GM19240 (cell line): ENCODE data around the gene FBXL16.
A peak's percentile ranks its signal among the peaks of the same experiment; 100 is the strongest.

Source experiments
- DNase-seq: peaks from one replicate; pipeline ENCODE4 v3.0.0; 2011; ENCODE audit warnings: low spot score; ENCODE audit not compliant: insufficient read length

FBXL16 gene

GRCh38 chr16:678209-678857 lies 27.3 kb downstream of the FBXL16 start:
- no peak for DNase-seq

DNA sequence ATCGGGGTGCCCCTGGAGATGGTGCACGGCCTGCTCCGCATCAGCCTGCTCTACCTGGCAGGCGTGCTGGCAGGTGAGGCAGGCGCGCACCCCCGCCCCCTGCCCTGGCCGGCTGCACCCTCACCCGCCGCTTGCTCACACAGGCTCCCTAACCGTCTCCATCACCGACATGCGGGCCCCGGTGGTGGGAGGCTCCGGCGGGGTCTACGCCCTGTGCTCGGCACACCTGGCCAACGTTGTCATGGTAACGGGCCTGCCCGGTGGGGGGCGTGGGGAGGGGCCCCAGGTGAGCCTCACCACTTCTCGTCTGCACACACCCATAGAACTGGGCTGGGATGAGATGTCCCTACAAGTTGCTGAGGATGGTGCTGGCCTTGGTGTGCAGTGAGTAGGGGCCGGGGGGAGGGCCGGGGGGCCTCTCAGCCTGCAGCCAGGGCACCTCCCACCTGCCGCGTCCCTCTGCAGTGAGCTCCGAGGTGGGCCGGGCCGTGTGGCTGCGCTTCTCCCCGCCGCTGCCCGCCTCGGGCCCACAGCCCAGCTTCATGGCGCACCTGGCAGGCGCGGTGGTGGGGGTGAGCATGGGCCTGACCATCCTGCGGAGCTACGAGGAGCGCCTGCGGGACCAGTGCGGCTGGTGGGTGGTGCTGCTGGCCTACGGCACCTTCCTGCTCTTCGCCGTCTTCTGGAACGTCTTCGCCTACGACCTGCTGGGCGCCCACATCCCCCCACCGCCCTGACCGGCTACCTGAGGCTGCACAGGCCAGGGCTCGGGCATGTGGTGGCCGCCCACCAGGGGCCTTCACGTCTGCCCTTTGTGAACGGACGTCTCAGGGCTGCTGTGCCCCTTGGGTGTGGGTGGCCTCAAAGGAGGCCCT lies 28.0 kb downstream of the FBXL16 start:
- no peak for DNase-seq

- DNase-seq = no peak
These were observed 28.7 kb downstream of the FBXL16 start for GRCh38 chr16:676913-677312.

DNA sequence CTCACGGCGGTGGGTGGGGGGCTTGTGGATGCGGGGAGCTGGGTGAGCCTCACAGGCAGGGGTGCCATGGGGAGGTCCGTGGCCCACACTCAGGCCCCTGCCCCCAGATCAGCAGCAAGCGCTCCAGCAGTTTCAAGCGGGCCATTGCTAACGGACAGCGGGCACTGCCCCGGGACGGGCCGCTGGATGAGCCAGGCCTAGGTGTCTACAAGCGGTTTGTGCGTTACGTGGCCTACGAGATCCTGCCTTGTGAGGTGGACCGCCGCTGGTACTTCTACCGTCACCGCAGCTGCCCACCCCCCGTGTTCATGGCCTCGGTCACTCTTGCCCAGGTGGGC lies 29.1 kb downstream of the FBXL16 start:
- DNase-seq = no peak

GRCh38 chr16:675884-676564 lies 29.6 kb downstream of the FBXL16 start:
- no peak for DNase-seq

- DNase-seq = no peak
These were observed 30.4 kb downstream of the FBXL16 start, which contains the start of gene RHBDL1 for GRCh38 chr16:674968-675883. Gene RHBDL1 (plus strand): TSS chr16:675671. CDS start chr16:675791, 120 bp downstream.

- no peak for DNase-seq
These were observed 31.3 kb downstream of the FBXL16 start for GRCh38 chr16:674214-674881.

GRCh38 chr16:673399-673991 lies 32.1 kb downstream of the FBXL16 start:
- DNase-seq = no peak

GRCh38 chr16:672851-673250 lies 32.8 kb downstream of the FBXL16 start:
- DNase-seq = no peak

- no peak for DNase-seq
These were observed 33.2 kb downstream of the FBXL16 start for GRCh38 chr16:672371-672770.

GRCh38 chr16:671353-672131 lies 34.1 kb downstream of the FBXL16 start:
- no peak for DNase-seq

- no peak for DNase-seq
These were observed 34.9 kb downstream of the FBXL16 start for GRCh38 chr16:670485-671352.

- DNase-seq = no peak
These were observed 35.9 kb downstream of the FBXL16 start for GRCh38 chr16:669666-670065.

DNA sequence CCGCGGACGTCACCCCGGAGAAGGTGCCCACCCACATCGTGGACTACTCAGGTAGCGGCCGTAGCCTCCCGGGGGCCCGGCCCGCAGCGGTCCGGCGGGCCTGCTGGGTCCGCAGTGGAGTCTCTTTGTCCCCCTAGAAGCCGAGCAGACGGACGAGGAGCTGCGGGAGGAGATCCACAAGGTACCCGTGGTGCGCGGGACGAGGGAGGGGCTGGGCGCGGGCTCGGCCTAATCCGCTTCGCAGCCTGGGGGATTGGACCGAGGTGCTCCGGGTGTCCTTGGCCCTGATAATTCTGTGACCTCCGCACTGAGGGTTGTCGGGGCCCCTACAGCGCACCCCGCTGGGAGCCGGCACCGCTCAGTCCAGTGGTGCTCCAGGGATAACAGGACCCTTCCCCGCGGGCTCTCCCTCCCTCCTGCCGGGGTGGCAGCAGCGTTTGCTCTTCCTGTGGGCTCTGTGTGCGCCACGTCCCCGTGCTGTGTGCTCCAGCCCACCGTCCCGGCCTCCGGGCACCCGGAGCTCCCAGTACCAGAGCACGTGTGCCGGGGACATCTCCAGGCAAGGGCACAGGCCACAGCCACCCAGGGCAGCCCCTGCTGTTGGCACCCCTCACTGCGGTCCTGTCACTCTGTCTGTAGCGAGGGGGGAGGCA lies 37.0 kb downstream of the FBXL16 start:
- no peak for DNase-seq

- peak; percentile 89 for DNase-seq
These were observed 37.7 kb downstream of the FBXL16 start, which contains the start of gene RHOT2 for GRCh38 chr16:667780-668518. Gene RHOT2 (plus strand): TSS chr16:668132. CDS start chr16:668200, 68 bp downstream.

DNA sequence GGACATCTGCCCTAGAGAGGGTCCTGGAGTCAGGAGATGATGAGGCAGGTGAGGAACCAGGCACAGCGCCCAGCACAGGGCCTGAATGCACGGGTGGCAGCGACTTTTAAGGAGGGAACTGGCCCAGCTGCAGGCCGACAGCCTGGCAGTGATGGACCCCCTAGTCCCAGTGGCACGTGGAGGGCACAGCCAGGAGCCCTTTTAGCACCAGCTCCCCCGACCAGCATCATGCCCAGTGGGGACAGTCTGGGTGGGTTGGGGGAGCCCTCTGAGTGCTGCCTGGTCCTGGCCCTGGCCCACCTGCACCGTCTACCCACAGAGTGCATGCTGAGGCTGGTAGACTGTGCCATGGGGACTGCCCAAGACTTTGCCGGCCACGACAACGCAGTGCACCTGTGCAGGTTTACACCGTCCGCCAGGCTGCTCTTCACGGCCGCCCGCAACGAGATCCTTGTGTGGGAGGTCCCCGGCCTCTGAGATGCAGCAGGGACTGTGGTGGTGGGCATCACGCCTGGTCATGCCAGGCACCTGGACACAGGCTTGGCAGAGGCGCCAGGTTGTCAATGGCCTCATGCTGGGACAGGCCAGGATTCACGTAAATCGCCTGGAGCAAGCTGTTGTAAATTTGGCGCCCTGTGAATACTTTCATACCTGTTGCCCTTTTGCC lies 38.4 kb downstream of the FBXL16 start:
- no peak for DNase-seq

- no peak for DNase-seq
These were observed 39.0 kb downstream of the FBXL16 start for GRCh38 chr16:666572-666971.
